ENCODE data around the gene GALNT10.

- TF ChIP-seq CTCF (IDR thresholded peaks at IDR 0.05) (no peak), POLR2A (IDR thresholded peaks at IDR 0.05) (no peak)
Observed at GRCh38 chr5:154346427-154346826, 155.9 kb downstream of the GALNT10 start.

Data from uterus (tissue), 2 donors.